Suprapubic skin (tissue), 3 donors: ENCODE data around the gene C11orf21.

ENCODE experiments used
- CTCF ChIP-seq, 2 donors: fragments of 200-600 bp in 1 of 2; fragments of 450-650 bp in 1 of 2; sonication (generic) in 1 of 2; IDR thresholded peaks; one replicate each; pipeline ENCODE4 v1.5.1; 2016 to 2019; ENCODE audit warnings: antibody characterized with exemption in 2 of 2, mild to moderate bottlenecking in 1 of 2, moderate library complexity in 1 of 2
- POLR2AphosphoS5 ChIP-seq, 3 donors: sonication (generic); formaldehyde crosslinking; IDR thresholded peaks; one replicate each; pipeline ENCODE4 v1.6.1; 2017; ENCODE audit warnings: antibody characterized with exemption in 3 of 3

- TF ChIP-seq POLR2AphosphoS5 (IDR thresholded peaks at IDR 0.05) (no peak), CTCF (IDR thresholded peaks at IDR 0.05) (no peak)
Observed at GRCh38 chr11:2306452-2306823, 4.7 kb upstream of the C11orf21 start.
